GM13976 (cell line): ENCODE measurements around the gene TCEANC2.

Experiments
- DNase-seq: peaks from one replicate; pipeline ENCODE4 v3.0.0; 2012; ENCODE audit warnings: low spot score
- in situ Hi-C: fragments of 300-500 bp; cut with MboI; formaldehyde crosslinking; loops from one replicate; pipeline ENCODE4 v1.12.0; 2022; ENCODE audit warnings: low sequenced_read_pairs, mixed read lengths, inconsistent platforms; ENCODE audit not compliant: unreplicated experiment
- TF ChIP-seq, protein P1 (sequence below): IDR thresholded peaks from 2 replicates; pipeline ENCODE4 v1.5.1; 2012; ENCODE audit warnings: borderline replicate concordance, mild to moderate bottlenecking; ENCODE audit not compliant: insufficient read depth; ENCODE audit errors: extremely low read depth, missing control alignments, control extremely low read depth

The TCEANC2 gene

DNA sequence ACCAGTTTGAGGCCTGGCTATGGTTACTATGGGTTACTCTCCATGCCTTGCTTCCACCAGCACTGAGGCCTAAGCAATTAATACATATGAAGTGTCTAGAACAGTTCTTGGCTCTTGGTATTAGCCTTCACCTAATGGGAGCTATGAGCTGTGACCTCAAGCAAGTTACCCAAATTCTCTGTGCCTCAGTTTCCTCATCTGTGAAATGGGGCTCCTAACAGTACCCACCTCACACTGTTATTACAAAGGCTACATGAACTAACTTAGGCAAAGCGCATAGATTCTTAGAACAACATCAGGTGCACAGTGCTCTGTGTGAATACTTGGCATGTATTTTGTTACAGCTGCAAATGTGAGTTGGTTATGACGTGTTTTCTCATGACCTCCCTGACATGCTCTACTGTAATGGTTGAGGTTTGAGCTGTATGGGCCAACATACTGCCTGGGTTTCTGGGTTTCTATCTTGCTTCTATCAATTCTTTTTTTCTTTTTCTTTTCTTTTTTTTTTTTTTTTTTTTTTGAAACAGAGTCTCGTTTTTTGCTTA lies 72.9 kb downstream of the TCEANC2 start:
- in situ Hi-C loops: no loop called here
- TF ChIP-seq, protein P1, sequence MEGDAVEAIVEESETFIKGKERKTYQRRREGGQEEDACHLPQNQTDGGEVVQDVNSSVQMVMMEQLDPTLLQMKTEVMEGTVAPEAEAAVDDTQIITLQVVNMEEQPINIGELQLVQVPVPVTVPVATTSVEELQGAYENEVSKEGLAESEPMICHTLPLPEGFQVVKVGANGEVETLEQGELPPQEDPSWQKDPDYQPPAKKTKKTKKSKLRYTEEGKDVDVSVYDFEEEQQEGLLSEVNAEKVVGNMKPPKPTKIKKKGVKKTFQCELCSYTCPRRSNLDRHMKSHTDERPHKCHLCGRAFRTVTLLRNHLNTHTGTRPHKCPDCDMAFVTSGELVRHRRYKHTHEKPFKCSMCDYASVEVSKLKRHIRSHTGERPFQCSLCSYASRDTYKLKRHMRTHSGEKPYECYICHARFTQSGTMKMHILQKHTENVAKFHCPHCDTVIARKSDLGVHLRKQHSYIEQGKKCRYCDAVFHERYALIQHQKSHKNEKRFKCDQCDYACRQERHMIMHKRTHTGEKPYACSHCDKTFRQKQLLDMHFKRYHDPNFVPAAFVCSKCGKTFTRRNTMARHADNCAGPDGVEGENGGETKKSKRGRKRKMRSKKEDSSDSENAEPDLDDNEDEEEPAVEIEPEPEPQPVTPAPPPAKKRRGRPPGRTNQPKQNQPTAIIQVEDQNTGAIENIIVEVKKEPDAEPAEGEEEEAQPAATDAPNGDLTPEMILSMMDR: no peak

DNA sequence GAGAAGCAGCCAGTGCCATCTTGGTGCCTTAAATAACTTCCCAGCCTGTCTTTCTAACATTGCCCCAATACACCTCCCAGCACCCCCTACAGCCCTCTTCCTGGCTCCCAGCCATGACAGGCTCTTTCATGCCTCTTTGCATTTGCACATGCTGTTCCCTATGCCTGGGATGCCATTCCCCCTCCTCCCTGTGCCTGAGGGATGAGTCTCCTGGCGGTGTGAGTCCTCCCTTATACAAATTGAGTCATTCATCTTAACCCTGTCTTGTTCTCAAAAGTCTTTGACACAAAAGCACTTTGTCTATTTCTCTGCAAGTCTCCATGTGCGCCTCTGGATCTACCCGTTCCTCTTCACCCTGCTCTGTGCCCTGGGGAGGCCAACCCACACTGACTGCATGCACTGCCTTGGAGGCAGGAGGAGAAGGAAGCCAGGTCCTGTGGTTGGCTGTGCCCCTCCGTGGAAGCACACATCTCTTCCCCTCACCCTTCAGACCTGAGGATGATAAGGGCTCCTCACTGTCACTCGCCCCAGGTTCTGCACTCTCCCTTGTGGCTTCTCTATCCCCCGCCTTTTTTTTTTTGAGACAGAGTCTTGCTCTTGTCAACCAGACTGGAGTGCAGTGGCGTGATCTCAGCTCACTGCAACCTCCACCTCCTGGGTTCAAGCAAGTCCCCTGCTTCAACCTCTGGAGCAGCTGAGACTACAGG lies 74.3 kb downstream of the TCEANC2 start:
- TF ChIP-seq, protein P1: no peak
- no peak for DNase-seq
- in situ Hi-C loops: no loop called here

More for the DNA sequence above, 72.9 kb downstream of the TCEANC2 start:
- no peak for DNase-seq

DNA sequence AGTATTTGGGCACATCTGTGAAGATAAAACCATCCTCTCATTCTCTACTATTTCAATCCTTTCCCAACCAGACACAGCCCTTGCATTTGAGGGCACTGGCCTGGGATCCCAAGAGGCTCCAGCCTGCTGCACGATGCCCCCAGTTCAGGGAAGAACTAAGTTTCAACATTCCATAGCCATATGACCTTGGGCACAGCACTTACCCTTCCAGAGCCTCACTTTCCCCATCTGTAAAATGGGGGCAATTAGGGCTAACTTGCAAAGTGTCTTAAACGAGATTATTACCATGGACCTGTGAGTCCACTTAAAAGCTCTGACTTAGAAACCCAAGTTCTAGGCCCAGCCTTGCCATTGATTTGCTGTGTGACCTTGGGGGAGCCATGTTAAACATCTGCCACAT lies 76.5 kb downstream of the TCEANC2 start:
- TF ChIP-seq, protein P1: no peak
- no peak for DNase-seq
- in situ Hi-C loops: no loop called here

DNA sequence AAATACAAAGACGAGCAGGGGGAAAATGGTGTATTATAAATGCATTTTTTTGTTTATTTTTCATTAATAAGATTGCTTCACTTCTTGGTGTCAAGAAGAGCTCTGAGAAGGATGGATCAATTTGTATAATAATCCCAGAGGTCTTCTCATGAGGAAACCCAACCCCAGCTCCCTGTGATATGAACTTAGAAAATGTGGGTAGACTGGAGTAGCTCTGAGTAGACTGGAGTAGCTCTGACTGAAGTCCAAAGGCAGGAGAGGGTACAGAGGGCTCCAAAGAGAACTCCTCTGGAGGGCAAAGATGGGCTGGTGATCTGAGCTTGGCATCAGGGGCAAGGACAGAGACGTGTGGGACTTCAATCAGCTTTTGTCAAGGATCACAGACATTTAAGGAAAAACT lies 78.0 kb downstream of the TCEANC2 start:
- in situ Hi-C loops: no loop called here
- no peak for DNase-seq
- TF ChIP-seq, protein P1: no peak

DNA sequence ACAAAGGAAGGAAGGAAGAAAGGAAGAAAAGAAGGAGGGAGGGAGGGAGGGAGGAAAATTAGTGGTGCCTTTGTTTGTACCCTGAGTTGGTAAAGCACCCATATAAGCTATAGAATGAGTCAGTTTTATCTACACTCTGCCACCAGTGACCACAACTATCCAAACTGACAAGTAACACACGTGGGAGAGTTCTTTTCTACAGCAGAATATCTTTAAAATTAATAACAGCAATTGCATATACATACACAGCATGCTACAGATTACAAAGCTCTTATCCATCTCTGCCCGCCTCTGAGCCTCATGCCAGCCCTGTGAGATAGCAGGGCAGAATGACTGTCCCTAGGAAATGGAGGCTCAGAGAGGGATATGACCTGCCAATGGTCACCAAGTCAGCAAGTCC lies 79.1 kb downstream of the TCEANC2 start:
- TF ChIP-seq, protein P1: no peak
- no peak for DNase-seq
- in situ Hi-C loops: no loop called here

DNA sequence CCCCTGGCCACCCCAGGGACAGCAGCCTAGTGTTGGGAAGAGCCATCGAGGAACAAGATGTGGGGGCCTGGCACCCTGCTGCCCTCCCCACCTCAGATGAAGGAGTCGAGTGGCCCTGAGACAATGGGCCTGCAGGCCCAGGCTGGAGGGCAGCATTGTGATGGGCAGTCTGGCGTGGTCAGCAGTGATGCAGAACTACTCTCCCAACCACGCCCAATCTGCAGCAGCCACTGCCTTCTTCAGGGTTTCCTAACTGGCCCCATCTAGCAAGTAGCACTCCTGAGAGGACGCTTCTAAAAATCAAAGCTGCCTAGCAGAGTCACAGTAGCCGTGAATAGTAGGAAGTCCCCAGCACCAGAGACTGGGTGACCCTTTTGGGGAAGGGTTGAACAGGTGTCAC lies 80.9 kb downstream of the TCEANC2 start:
- TF ChIP-seq, protein P1: no peak
- in situ Hi-C loops: no loop called here
- no peak for DNase-seq
